Activated CD8-positive, alpha-beta memory T cell treated with anti-CD3 and anti-CD28 coated beads, Interleukin-2, amount 50 U/mL, for 1 hour (primary cell): ENCODE measurements around the gene FANCC.

Experiments
- DNase-seq: peaks from one replicate; pipeline ENCODE4 v3.0.0-alpha.2; 2020; ENCODE audit errors: extremely low read depth

The FANCC gene

DNA sequence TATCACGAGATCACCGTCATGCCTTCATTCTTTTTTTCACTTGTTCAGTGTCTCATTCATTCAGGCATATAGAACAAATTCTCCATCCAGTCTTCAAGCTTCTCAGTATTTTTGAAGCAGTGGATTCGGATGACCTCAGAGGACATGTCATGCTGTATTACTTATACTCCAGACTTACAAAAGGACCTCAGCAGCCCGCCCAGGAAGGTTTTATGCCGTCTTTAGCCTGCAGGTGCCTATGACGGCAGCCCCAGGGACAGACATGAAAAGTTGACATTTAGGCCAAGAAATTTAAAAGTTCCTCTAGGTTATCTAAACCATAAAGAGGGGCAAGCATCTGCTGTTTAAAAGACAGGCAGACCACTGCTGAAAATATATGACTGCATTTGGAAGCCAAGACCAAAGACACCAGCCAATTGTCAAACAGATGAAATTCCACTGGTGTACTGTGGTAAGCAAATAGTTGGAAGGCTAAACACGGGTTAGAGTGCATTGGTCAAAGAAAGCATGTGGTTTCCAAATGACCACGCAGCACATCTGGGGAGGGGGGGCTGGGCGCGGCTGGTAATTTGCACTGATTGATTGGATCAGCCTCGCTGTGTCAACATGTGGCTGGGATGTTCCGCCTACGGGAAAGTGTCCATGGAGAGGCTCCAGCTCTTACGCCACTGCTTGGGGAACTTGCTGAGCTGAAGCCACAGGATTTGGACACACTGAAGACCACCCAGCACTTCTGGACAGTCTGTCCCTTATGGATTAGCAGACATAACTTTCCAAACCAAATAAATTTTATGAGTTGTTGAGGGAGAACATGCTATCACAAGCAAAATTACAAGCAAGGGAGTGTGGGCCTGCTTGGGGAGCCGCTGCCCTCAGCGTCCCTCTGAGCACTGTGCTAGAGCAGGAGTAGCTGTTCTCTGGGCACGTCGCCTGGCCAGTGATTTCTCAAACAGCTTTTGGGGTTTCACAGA is 173.6 kb downstream of the FANCC start:
- DNase-seq: no peak

DNA sequence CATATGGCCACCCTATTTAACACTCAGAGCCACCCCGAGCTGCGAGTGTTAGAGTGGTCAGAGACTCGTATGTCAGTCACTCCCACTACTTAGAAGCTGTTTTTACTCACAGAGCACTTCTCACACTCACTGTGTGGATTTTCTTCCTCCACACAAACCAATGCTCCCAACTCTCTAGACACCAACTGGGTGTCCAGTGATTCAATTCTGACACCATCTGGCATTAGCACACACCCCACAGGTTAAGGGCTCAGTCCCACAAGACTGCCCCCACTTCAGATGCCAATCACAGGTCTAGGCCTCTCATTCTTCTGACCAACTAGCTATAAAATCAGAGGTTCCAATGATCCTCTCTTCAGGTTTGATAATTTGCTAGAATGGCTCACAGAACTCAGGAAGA is 174.8 kb downstream of the FANCC start:
- DNase-seq: no peak

DNA sequence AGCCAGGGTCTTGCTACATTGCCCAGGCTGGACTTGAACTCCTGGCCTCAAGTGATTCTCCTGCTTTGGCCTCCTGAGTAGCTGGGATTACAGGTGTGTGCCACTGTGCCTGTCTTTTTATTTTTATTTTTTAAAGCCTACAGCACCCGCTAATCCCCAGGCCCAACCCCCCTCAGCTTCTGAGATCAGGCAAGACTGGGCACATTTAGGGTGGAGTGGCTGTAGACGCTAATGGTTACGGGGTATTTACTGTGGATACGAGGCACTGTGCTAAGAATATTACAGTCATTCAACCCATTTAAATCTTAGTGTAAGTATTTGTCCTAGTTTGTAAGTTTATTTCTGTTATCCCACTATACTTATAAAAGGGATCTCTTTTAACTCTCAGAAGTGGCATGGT is 175.2 kb downstream of the FANCC start:
- DNase-seq: no peak

DNA sequence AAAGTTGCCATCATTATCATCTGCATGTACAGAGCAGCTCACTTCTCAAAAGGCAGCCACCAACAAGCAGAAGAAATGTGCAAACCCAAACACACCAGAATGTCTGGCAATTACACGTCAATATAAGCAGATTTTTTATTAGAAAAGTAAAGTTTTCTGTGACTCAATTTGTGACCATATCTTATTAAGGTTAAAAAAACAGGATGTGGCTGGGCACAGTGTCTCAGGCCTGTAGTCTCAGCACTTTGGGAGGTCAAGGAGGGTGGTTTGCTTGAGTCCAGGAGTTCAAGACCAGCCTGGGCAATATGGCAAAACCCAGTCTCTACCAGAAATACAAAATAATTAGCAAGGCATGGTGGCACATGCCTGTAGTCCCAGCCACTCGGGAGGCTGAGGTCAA is 176.7 kb downstream of the FANCC start:
- DNase-seq: no peak

DNA sequence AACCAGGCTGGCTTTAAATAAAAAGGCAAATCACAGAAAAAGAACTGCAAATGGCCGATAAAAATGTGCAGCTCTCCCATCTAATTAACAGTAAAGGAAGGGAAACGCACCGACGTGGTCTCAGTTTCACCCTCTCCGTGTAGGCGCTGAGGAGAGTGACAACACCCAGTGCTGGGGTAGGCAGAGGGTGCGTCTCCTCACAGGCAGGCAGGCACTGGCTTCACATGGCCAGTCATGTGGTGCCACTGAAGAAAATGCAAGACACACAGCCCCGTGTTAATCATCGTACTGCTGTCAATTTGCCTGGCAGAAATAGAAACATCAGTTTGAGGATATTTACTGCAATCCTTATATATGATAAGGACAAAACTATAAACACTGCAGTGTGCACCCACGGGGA is 178.4 kb downstream of the FANCC start:
- DNase-seq: no peak

DNA sequence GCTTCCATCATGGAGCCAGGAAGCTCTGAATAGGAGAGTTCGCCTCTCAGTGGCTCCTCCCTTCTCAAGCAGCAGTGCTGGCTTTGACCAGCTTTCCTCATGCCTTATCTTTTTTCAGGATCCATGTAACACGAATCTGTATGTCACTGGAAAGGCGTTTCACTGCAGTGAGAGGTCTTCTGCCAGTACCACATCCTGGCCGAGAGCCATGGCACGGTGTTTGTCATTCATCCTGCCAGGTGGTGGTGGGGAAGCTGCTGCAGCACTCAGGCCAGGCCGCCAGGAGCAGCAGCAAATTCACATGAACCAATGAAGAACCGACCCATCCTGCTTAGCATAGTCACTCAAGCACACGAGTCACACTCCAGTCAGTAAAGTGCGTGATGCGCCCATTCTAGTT is 179.0 kb downstream of the FANCC start:
- DNase-seq: no peak

DNA sequence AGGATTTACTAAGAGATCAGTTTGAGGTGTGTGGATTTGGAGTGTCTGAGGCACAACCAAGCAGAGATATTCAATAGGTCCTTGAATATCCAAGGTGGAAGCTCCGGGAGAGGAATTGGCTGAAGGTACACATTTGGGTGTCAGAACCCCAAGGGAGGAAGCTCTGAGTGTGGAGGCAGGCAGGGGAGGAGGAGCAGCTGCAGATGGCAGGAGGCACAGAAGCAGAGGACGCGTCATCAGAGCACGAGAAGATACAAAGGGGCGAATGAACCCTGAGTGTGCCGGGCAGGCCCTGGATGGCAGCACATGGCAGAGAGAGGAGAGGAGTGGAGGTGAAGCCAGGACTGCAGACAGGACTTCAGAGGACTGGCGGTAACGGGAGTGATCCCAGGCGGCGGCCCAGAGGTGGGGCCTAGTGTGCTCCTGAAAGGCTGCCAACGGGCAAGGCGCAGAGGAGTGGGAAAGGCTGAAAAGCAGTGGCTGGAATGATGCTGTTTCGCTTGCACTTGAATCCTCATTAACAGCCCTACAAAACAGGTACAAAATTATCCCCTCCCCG is 179.8 kb downstream of the FANCC start:
- DNase-seq: no peak

DNA sequence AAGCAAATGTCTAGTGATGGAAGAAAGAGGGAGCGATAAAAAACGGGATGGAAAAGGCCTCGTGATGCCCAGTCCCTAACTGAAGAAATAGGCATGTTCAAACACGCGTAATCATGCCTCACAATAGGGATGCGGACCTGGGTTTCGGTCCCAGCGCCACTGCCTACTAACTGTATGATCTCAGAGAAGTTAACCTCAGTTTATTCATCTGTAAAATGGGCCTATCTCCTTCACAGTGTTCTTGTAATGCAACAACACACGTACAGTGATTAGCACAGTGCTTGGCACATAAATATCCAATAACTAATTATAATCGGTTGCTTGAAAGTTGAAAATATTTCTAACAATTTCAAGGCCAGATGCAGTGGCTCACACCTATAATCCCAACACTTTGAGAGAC is 181.8 kb downstream of the FANCC start:
- no peak for DNase-seq

DNA sequence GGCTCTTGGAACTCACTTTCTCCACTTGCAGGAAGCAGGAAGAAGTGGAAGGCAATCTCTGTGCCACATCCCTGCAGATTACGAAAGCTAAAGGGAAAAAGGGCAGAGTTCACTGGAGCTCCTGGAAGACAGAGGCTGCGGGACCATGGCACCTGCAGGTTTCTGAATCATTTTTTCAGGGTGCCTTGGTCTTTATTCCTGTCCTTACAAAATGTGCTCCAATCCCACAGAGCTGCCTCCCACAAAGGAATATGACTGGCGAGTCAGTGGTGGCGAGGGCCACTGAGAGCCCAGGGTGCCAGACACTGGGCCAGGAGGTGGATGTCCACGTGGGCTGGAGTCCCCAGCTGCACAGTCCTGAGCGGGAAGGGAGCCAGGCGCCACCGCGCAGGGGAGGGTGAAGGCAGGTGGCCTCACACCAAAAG is 183.0 kb downstream of the FANCC start:
- DNase-seq: no peak

DNA sequence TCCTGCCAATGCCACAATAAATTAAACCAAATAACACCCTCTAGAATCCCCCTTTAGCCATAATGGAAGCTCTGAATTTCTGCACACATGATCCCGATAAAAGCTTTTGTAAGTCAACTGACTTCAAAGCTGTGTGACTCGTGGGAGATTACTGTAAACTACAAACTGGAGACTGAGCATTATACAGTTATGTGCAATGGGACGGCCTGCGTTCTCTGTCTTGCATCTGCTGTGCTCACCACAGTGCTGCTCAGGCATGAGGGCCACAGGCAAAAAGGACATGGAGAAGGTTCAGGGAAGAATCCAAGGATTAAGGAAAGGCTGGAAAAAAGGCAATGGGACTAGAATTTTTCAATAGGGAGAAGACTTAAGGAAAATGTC is 184.2 kb downstream of the FANCC start:
- no peak for DNase-seq

DNA sequence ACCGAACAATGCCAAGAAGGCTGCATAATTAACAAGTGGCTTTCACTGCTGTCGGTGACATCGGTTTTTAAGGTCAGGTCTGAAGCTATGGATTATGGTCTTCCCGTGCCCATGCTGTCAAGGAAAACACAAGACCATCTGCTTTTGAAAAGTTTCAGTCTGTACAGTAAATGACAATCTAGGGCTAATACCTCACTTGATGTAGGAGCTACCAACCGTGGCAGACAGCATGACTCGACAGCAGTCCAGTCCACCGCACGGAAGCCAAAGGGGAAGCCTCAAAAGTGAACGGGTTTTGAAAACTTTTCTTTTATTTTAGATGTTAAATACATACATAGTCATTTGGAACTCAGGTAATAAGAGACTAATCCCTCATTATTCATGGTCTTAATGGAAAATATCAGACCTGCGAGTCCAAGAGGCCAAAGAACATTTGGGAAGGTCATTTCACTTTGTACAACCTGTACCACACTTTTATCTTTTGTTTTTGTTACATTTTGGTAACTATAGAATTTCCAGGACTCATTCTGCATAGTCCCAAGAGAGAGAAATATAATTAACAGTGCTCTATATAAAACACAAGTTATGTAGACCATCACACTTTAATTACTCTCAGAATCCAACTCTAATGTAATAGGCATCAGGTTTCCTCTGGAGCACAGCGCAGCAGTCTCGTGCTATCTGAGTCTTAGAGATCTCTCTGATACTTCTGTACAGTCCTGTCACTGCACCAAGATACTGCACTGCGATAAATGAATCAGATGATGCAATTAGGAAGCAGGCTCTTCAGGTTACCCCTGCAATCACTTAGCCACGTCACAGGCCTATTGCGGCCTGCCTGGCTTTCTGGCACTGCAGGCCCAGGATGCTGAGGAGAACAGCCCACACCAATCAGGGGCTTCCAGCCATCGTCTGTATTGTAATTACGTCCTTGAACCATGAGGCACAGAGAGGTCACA is 184.9 kb downstream of the FANCC start:
- DNase-seq: no peak

DNA sequence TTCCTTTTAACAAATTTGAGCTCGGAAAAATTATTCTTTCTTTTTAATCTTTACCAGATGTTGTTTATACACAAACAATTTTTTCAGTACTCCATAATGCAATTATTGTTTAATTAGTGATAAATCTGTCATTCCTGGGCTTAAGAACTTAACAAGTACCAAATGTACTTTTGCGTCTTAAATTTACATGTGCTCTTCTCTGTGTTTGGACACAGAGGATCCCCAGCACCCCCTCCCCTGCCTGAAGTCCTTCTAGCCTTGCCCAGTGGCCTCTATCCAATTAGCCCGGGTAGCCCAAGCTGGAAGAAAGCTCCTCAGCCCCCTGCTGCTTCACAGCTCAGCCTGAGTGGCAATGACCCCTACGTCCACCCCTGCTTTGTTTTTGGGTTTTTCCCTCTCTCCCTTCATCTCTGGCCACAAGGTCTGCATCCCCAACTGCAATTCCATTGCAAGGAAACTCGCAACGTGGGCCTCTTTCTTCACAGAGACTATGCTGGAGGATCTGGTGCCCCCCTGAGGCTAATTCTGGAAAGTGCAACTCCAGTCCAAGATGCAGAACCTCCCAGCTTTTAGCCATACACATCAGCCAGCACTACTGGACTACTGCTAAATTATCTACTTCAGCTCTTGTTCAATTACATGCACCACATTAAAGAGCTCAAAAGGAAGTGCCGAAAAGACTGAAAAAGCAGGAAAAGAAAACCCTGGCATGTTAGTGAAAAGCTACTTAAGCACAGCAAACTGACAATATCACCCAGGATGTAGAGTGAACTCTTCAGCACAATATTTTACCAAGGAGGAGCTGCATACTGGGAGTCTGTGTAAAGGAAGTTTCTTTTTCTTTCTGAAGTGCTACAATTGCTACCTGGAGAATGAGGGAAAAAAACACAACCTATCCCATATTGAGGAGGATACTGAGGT is 186.2 kb downstream of the FANCC start:
- DNase-seq: peak; percentile 8

DNA sequence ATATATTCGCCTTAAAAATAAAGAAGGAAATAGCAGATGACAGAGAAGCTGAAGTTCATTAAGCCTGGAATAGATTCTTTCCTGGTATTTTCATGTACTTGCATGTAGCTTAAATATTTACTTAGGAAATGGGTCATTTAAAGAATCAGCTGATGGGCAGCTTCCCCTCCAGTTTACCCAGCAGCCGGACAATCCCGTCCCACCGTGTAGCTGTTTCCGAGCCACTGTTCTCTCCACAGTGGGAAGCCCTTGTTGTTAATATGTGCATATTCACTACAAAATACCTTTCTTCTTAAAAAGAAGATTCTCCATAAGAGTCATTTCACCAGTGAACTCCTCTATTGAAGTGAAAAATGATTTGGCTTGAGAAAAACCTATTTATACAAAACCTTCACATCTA is 187.0 kb downstream of the FANCC start:
- DNase-seq: no peak

DNA sequence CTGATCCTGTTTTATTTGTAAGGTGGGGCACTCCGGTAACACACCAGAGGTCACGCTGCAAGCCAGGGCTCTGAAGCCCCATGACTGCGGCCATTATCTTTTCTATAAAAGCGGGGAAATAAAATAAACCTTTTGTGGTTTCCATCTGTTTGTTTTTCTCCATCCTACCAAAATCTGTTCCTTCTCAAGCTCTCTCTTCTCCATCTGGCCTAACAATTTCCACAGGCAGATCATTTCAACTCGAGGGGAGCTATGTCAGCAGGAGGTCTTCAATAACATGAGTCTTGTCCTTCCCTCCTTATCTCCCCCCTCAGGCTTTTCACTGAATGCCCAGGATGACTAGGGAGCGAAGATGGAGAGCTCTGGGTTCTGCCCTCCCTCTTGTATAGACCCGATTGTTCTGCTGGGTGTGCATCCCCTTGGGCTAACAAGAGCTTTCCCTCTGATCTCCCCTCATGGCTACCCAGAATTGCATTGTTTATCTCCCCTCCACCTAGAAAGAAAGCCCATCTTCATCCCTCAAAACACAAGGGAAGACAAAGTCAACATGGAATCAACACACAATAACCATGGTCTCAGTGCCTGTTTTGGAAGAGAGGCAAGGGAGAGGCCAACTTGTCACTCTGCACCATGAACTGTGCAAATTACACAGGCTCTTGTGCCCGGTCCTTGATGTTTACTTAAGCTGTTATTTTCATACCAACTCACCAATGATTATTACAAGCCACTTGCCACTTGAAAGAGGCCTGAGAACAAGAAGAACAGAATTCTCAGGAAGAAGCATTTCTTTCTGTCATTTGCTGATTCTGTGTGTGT is 187.8 kb downstream of the FANCC start:
- DNase-seq: no peak

DNA sequence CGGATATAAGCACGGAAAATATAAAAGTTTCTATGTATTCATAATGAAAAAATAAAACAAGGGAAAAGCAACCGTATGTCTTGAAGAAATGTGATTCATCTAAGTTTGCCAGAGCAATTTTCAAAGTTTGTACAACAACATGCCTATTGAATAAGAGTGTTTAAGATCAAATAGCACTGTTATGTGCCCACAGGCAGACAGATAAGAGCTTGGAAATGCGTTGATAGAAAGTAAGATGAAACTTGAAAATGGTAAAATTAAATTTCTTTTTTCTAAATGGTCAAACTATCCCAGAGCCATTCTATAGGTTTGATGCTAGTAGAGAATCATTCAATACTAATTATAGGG is 189.4 kb downstream of the FANCC start:
- DNase-seq: no peak

DNA sequence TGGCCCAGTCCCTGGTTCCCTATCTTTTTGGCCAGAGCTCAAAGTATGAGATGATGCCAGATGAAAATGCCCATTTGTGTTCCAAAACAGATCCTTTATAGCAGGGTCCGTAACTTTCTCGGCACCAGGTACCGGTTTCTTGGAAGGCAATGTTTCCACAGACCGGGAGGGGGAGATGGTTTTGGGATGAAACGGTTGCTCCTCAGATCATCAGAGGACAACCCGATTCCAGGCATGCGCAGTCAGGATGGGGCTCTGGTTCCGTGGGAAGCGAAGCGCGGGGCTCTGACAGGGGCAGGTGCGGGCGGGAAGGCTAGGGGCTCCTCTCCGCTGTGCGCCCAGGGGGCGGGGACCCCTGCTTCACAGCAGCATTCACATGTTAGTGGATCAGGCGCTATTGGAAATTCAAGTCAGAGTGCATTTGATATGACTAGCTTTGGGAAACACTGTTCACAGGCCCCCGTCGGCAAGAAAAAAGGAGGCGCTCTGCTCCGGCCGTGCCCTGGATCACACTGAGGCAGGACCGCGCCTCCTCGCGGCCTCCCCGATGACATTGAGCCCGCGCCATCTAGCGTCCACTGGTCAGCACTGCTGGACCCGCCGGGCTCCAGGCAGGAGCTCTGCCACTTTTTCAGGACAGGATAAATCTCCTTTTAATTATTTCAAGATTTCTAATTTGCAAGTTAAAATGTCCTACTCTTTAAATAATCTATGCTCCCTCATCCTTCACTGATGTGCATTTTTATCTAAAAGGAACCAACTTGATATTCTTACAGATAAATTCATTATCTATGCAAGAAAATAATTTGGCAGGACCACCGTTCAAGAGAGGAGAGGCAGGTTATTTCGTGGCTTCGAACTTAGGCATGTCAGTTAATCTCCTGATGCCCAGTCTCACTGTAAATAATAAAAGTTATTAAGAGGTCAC is 190.0 kb downstream of the FANCC start:
- peak; percentile 13 for DNase-seq

DNA sequence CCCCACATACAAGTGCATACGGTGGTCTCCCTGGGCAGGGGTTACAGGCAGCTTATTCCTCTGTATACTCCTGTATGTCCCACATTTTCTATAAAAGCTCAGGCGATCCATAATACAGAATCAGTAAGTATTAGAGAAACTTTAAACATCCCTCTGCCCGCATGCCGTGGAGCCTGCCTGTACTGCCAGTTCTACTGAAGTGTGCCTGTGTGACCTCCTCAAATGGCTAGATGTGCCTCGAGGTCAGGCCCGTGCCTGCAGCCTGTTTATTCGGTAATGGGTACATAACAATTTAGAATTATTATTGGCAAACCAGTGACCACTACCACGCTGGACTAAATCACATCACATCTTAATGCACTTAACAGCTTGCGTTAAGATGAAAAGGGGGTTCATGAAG is 190.8 kb downstream of the FANCC start:
- no peak for DNase-seq

DNA sequence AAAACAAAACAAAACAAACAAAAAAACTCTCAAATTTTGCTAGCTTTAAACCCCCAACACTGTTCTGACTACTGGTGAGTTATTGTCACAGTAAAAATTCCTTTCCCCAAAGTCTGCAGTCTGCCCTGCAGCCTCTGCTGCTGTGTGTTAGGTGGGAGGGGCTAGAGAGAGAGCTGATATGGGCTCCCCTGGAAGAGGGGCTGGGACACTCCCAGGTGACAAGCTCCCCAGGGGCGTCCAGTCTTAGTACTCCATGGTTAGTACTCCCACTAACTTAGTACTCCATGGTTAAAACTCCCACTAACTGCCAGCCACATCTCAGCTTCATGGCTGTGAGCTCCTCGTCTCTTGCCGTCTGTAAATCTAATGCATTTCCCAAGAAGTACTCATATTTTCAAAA is 191.9 kb downstream of the FANCC start:
- no peak for DNase-seq

DNA sequence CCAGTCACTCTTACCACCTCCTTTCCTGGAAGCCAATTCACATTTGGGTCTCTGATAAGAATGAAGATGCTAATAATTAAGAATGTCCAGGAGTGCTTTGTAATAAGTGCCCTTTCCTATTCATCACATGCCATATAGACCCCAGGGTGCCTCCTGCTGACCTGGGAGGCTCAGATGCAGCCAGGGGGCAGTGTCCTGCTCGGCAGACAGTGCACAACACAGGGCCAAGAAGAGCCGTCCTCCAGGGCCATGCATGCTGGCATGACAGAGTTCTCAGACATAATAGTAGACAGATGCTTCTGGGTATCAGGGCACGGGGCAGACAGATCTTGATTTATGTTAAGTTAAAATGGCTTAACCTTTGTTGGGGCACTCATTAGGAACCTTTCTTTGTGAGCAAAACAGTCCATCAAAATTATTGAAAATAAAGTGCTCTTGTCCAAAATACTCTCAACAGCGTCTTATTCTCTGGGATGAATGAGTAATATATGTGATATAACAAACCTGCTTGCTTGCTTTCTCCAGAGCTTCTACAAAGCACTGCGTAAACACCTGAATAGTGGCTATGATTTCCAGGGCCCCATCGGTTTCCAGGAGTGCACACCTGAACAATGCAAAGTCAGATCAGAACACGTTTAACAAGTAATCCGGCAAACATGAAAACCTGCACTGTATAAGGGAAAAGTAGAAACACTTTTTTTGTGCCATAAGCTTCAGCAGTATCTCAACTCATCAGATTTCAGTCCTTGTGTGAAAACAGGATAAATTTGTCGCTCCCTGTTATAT is 192.7 kb downstream of the FANCC start:
- no peak for DNase-seq
